ENCODE measurements around the gene HIP1.
"Not testable (repeated sequence)": the region's sequence is repeated elsewhere in the genome, so short reads cannot be mapped to it uniquely, and the experiment has no call there.

HIP1 gene

DNA sequence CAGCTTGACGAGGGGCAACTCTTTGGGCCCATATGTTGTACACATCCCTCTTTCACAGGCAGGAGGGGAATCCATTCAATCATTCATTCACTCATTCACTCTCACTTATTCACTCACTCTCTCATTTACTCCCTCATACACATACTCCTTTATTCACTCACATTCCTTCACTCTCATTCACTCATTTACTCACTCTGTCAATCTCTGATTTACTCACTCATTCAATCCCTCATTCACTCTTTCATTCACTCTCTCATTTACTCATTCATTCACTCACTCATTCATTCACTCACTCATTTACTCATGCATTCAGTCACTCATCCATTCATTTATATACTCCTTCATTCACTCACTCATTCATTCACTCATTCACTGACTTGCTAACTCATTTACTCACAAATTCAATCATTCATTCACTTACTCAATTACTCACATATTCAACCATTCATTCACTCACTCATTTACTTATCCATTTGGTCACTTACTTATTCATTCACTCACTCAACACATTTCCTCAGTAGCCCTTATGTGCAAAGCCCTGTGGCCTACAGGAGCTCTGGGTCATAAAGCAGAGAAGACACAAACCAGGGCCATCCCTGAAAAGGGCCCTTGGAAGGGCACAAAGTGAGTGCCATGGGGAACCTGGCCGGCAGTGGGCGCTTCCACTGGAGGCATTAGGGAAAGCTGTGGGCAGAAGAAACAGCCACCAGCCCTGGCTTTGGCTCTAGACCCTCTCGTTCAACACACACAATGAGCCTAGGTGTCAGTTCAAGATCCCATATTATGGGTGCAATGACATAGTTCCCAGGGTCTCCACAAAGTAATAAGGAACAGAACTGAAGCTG lies 26.0 kb downstream of the HIP1 start:
- no peak for DNase-seq

DNA sequence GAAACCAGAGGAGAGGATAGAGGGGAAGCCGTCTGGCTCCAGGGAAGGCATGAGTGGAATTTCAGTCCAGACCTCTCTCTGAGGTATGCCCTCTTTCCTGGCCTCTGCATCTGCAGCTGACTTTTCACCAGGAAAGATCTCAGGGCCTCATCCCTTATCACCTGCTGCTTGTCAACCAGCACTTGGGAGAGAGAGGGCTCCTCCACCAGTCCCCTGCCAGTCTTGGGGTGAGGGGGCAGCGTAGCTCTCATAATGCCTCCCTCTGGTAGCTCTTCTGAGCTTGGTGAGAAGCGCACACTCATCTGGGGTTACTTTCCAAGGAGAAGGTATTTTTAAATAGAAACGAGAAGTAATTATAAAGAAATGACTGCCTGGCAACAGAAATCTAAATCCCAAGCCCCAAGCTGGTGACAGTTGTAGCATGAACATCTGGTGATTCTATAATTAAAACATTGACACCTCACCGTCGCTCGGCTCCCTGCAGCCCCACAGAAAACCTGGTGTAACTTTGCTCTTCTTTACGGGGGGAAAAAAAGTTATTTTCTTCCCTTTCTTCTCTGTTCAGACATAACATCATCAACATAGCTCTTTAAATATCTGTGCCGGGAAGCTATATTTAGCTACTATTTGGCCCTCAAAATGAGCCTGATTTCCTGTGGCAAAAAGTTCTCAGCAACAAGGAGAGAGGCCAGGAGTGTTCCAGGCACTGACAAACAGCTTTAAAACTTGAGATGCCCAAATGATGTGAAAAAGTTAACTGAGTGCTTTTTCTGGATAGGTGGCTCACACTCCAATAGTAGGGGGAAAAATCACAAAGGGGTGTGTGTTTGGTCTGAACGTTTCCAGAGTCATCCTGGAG lies 26.9 kb downstream of the HIP1 start:
- peak; percentile 87 for DNase-seq

DNA sequence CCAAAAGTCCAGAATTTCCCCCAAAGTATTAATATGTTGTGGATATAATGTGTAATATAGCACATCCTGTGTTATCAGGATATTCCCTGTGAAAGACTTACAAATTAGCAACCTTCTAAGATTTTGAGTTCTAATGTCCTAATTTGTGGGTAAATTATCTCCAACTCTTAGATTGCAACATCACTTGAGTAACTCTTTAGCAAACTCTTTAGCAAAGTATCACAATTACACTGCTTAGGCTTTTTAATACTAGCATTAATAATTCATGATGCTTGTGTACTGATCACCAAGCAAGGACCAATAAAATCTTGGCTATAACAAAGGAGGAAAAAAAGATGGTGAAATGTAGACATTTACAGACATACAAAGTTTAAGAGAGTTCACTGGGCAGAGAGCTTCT lies 27.7 kb downstream of the HIP1 start:
- no peak for DNase-seq

DNA sequence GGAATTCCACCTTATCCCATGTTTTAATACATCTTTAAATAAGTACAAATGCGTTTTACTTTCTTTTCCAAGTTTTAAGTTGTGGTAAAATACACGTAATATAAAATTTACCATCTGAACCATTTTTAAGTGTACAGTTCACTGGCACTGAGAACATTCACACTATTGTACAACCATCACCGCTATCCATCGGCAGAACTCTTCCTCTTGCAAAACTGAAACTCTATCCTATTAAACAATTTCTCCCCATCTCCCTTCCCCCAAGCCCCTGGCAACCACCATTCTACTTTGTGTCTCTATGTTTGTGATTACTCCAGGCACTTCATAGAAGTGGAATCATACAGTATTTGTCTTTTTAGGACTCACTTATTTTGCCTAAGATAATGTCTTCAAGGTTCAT lies 33.8 kb downstream of the HIP1 start:
- DNase-seq: no peak

DNA sequence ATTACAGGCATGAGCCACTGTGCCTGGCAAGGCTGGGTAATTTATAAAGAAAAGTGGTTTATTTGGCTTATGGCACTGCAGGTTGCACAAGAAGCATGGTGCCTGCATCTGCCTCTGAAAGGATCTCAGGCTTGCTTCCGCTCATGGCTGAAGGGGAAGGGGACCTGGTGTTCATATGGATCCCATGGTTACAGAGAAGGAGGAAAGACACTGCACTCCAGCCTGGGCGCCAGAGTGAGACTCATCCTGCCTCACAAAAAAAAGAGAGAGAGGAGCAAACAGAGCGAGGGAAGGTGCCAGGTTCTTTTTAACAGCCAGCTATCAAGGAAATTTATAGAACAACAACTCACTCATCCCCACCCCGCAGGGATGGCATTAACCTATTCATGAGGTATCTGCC lies 36.2 kb downstream of the HIP1 start:
- DNase-seq: no peak

DNA sequence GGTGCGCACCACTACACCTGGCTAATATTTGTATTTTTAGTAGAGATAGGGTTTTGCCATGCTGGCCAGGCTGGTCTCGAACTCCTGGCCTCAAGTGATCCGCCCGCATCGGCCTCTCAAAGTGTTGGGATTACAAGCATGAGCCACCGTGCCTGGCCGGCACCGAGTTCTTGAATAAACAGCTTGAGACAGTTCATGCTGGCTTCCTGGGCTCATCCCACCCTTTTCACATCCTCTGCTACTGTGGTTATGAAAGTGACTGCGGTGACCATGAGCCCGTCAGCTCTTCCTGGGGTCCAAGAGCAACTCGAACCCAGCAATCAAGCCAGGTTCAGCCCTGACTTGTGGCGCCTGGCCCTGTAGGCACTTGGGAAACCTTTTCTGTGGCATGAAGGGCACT lies 38.7 kb downstream of the HIP1 start:
- no peak for DNase-seq

DNA sequence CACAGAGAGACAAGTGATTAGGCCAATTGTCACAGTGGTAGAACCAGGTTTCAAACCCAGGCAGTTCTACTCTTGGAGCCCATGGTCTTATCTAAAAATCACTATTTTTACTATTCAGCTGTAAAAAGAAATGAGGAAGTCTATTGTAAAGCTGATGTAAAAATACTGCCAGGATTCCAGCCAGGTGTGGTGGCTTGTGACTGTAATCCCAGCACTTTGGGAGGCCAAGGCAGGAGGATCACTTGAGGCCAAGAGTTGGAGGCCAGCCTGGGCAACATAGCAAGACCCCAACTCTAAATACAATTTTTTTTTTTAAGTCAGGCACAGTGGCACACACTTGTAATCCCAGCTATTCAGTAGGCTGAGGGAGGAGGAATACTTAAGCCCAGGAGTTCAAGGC lies 40.4 kb downstream of the HIP1 start:
- no peak for DNase-seq

DNA sequence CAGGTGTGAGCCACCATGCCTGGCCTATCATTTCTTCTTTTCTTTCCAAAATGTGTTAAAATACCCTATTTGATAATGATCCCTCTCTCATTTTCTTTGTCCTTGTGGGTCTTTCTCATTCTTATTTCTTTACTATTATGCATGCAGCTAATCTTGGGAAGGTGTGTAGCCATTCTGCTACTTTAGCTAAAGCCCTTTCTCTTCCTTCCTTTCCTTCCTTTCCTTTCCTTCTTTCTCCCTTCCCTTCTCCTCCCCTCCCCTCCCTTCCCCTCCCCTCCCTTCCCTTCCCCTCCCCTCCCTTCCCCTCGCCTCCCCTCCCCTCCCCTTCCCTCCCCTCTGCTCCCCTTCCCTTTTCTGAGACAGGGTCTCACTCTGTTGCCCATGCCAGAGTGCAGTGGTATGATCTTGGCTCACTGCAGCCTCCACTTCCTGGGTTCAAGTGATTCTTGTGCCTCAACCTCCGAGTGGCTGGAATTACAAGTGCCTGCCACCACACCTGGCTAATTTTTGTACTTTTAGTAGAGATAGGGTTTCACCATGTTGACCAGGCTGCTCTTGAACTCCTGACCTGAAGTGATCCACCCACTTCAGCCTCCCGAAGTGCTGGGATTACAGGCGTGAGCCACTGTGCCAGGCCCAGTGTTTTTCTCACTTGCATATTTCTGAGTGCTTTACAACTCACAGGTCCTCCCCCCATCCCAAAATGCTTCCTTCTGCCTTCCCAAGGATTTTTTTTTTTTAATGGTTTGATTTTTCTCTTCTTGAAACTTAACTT lies 42.3 kb downstream of the HIP1 start:
- no peak for DNase-seq

DNA sequence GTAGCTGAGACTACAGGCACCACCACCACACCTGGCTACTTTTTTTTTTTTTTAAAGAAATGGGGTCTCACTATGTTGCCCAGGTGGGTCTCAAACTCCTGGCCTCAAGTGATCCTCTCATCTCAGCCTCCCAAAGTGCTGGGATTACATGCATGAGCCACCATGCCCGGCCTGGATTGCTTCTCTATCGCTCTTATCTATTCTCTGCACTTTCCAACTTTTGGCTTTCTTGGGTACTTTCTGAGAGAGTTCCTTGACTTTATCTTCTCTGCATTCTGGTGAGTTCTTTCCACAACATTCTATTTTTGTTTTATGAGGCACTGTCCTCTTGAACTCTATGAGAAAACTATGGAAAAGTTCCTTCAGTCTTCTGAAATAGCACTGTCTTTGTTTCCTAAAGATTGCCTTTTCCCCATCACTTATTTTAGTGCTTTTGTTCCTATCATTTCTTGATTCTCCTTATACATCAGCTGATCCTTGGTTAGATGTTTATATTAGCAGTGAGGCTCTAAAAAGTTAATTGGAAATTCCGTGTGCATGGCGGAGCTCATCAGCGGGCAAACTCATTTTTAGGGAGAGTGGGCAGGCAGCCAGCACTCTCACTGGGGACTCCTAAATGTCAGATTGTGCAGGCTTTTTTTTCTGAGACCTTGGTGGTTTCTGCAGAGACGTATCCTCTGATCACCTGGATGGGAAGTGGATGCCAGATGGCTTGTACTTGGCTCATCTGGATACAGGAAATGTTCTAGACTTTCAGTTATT lies 43.9 kb downstream of the HIP1 start:
- DNase-seq: no peak

DNA sequence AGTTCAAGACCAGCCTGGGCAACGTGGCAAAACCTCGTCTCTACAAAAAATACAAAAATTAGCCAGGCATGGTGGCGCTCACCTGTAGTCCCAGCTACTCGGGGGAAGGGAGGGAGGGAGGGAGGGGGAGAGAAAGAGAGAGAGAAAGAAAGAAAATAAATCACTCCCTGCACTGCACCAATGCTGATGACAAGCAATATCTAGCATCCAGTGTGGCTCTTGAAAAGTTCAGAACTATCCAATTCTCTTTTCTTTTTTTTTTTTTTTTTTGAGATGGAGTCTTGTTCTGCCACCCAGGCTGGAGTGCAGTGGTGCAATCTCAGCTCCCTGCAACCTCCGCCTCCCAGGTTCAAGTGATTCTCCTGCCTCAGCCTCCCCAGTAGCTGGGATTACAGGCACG lies 45.1 kb downstream of the HIP1 start:
- not testable (repeated sequence) for DNase-seq

DNA sequence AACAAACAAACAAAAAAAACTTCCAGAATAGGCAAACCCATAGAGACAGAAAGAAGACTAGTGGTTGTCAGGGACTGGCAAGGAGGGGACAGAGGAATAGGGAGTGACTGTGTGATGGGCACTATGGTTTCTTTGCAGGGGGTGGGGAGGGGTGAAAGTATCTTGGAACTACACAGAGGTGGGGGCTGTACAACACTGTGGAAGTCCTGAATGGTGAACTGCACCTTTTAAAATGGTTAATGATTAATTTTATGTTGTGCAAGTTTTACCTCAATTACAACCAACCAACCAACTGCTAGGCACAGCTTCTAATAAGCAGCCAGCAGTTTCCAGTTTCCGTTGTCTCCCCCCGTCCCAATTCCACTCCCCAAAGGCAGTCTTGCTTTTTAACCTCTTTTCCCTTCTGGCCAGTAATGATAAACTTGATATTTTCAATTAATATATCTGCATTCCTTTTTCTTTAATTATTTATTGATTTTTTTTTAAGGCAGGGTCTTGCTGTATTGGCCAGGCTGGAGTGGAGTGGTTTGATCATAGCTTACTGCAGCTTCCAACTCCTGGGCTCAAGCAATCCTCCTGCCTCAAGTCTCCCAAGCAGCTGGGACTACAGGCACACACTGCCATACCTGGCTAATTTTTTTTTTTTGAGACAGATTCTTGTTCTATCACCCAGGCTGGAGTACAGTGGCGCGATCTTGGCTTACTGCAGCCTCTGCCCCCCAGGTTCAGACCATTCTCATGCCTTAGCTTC lies 46.8 kb downstream of the HIP1 start:
- no peak for DNase-seq

DNA sequence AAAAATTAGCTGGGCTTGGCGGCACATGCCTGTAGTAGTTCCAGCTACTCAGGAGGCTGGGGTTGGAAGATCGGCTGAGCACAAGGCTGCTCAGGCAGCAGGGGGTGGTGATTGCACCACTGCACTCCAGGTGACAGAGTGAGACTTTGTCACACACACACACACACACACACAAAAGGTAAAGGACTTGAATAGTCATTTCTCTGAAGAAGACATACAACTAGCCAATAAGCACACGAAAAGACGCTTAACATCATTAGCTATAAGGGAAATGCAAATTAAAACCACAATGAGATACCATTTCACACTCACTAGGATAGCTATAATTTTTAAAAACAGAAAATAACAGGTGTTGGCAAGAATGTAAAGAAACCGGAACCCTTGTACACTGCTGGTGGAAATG lies 48.6 kb downstream of the HIP1 start:
- DNase-seq: no peak

DNA sequence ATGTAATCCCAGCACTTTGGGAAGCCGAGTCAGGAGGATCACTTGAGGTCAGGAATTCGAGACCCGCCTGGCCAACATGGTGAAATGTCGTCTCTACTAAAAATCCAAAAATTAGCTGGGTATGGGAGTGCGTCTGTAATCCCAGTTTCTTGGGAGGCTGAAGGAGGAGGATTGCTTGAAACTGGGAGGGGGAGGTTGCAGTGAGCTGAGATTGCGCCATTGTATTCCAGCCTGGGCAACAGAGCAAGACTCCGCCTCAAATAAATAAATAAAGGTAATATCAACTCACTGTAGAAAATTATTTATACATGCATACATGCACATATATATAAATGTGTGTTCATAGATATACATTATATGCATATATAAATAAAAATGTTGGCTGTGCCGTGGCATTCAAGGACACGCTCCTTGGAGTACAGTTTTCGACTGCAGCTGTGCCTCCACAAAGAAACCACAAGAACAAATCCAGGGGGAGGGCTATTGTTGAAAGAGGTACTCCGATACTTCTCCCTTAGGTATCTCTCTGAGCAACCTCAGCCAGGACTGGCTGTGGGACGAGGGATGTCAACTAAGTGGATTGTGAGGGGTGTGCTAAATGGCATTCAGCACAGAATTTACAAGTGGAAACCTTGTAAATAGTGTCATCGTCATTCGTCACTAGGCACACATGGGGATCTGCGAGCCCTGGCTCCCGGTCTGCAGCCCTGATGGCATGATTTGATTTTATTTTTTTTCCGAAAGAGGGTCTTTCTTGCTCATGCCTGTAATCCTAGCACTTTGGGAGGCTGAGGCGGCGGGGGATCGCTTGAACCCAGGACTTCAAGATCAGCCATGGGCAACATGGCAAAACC lies 49.3 kb downstream of the HIP1 start:
- DNase-seq: no peak

DNA sequence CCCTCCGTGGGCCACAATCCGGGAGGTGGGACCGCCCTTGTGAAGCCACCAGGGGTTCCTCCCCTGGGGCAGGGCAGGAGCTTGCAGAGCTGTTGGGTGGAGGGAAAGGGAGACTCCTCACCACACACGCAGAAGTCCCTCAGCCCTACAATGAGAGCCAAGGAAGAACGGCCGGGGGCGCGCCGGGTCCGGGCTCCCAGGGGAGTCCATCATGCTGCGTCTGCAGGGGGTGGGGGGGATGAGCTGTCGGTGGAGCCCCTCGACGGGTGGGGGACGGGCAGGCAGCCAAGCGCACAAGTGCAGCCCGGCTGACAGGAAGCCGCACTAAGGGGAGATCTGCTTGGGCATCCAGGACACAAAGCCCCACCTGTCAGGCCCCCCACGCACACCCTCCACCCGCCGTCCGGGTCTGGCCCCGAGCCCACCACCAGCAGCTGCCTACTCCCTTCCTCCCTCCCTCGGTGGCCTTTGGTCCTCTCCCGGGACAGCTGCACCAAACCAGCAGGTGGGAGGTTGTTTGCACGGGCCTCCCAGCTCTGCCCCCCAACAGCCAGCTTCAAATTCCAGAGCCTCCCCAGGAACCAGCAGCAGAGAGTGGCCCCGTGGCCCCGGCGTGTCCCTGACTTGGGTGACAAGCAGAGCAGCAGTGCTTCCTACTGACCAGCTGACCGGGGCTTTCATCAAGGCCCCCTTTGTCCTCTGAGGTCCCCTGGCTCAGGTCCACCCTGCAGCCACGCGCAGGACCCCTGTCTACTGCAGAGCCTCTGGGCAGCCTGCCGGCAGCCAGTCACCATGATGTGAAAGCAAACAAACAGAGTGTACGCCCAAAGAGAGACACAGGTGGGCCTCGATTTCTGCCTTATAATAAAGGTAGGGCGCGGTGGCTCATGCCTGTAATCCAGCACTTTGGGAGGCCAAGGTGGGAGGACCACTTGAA lies 50.3 kb downstream of the HIP1 start:
- DNase-seq: no peak

DNA sequence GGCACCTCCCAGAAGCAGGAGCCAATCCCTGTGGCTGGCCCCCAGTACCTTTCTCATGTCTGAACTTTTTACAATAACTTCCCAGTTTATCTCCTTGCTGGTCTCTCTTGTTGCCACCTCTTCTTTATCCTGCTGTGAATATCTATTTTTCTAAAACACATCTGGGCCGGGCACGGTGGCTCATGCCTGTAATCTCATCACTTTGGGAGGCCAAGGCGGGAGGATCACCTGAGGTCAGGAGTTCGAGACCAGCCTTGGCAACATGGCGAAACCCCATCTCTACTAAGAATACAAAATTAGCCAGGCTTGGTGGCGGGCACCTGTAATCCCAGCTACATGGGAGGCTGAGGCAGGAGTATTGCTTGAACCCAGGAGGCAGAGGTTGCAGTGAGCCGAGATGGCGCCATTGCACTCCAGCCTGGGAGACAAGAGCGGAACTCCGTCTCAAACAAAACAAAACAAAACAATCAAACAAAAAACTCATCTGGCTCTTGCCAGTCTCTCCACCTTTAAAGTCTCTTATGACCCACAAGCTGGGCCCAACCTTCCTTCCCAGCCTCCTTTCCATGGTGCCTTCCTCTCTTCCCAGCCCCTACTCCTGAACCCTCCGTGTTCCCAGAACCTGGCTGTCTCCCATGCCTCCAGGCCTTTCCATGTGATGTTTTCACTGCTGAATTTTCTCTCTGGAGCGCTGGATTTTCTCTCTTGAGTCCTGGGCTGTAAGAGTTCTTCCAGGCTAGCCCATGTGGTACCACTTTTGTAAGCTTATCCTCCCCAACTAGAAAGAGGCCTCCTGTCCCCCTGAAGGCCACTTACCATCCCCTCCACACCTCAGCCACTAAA lies 51.3 kb downstream of the HIP1 start:
- no peak for DNase-seq

DNA sequence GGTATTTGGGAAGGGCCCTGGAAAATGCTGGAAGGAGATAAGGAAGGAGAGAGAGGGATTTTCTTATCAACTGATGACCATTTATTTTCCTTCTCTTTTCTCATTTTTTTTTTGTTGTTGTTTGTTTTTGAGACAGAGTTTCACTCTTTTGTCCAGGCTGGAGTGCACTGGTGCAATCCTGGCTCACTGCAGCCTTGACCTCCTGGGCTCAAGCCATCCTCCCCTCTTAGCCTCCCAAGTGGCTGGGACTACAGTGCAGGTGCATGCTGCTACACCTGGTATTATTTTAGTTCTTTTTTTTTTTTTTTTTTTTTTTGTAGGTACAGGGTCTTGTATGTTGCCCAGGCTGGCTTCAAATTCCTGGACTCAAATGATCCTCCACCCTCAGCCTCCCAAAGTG lies 52.2 kb downstream of the HIP1 start:
- DNase-seq: no peak

DNA sequence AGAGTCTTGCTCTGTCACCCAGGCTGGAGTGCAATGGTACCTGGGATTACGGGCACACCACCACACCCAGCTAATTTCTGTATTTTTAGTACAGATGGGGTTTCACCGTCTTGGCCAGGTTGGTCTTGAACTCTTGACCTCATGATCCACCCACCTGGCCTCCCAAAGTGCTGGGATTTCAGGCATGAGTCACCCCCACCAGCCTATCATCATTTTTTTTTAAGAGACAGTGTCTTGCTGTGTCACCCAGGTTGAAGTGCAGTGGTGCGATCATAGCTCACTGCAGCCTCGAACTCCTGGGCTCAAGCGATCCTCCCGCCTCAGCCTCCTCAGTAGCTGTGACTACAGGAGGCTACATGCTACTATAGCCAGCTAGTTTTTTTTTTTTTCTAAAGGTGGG lies 56.7 kb downstream of the HIP1 start:
- DNase-seq: not testable (repeated sequence)

DNA sequence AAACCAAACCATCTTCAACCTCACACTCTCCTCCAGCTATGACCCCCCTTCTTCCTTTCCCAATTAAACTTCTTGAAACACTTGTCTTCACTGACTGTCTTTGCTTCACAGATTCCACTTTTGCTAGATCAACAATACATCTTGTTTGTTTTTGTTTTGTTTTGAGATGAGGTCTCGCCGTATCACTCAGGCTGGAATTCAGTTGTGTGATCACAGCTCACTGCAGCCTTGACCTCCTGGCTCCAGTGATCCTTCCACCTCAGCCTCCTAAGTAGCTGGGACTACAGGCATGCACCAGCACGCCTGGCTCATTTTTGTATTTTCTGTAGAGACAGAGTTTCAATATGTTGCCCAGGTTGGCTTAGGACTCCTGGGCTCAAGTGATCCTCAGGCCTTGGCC lies 59.7 kb downstream of the HIP1 start:
- no peak for DNase-seq

DNA sequence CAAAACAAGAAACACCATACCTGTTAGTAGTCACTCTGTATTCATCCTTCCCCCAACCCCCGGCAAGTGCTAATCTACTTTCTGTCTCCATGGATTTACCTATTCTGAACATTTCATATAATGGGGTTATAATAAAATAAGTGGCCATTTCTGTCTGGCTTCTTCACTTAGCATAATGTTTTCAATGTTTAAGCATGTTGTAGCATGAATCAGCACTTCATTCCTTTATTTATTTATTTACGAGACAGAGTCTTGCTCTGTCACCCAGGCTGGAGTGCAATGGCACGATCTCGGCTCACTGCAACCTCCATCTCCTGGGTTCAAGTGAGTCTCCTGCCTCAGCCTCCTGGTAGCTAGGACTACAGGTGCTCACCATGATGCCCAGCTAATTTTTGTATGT lies 69.2 kb downstream of the HIP1 start:
- DNase-seq: no peak
